GM21786 (cell line): ENCODE data around the gene MMP15.
"Not testable (repeated sequence)": the region's sequence is repeated elsewhere in the genome, so short reads cannot be mapped to it uniquely, and the experiment has no call there.

Source experiments
- ATAC-seq: cut with Tn5 transposase; IDR thresholded peaks from one replicate; pipeline ENCODE4 v1.9.1; 2021; ENCODE audit not compliant: unreplicated experiment

MMP15 gene

GRCh38 chr16:58025351-58026138, at the start of gene MMP15:
MMP15 (plus strand) TSS chr16:58025754; CDS start chr16:58026351, 597 bp downstream.
- ATAC-seq = peak; percentile 49

- ATAC-seq = no peak
Measured at GRCh38 chr16:57976331-57976796, 49.2 kb upstream of the MMP15 start.

GRCh38 chr16:57977418-57978069, 48.0 kb upstream of the MMP15 start:
- ATAC-seq = no peak

GRCh38 chr16:57978070-57978465, 47.5 kb upstream of the MMP15 start:
- ATAC-seq = not testable (repeated sequence)

GRCh38 chr16:57979006-57979585, 46.5 kb upstream of the MMP15 start:
- ATAC-seq = no peak

- ATAC-seq = no peak
Measured at GRCh38 chr16:57981636-57982035, 43.9 kb upstream of the MMP15 start.

- ATAC-seq = no peak
Measured at GRCh38 chr16:57982385-57982784, 43.2 kb upstream of the MMP15 start.

GRCh38 chr16:57984443-57985203, 40.9 kb upstream of the MMP15 start:
- peak; percentile 63 for ATAC-seq

- no peak for ATAC-seq
Measured at GRCh38 chr16:57985204-57986181, 40.1 kb upstream of the MMP15 start.

GRCh38 chr16:57986196-57986595, 39.4 kb upstream of the MMP15 start:
- no peak for ATAC-seq

GRCh38 chr16:57987441-57988177, 37.9 kb upstream of the MMP15 start:
- no peak for ATAC-seq

GRCh38 chr16:57988929-57989328, 36.6 kb upstream of the MMP15 start:
- ATAC-seq = no peak

GRCh38 chr16:57991551-57992059, 33.9 kb upstream of the MMP15 start:
- no peak for ATAC-seq

GRCh38 chr16:57992084-57992483, 33.5 kb upstream of the MMP15 start:
- no peak for ATAC-seq

- ATAC-seq = no peak
Measured at GRCh38 chr16:57993438-57993837, 32.1 kb upstream of the MMP15 start.

GRCh38 chr16:57993897-57994296, 31.7 kb upstream of the MMP15 start:
- no peak for ATAC-seq

GRCh38 chr16:57994361-57994760, 31.2 kb upstream of the MMP15 start:
- no peak for ATAC-seq

GRCh38 chr16:57994778-57995177, 30.8 kb upstream of the MMP15 start:
- ATAC-seq = peak; percentile 59

- ATAC-seq = no peak
Measured at GRCh38 chr16:57995721-57996405, 29.7 kb upstream of the MMP15 start.
